Panc1 (cell line): ENCODE data around the gene SIAE. TPM values are rescaled to one million over a fixed set of nuclear protein-coding genes. Genes with fewer than 3 reads are reported as not detected.
A peak's percentile ranks its signal among the peaks of the same experiment; 100 is the strongest.

Experiments
- ATAC-seq: fragments of 200-7000 bp; cut with Tn5 transposase; 2 replicates; pipeline ENCODE4 v1.9.1; 2020; ENCODE audit warnings: mild to moderate bottlenecking, moderate library complexity
- BruUV-seq: library from RNA; stranded (reverse); fragments of 400-500 nt; replicated peaks from 2 replicates; lab custom pipeline; 2021; lab: Mats Ljungman, UMichigan
- CTCF ChIA-PET: fragments of 300-600 bp; sonication (Branson Sonifier 250); formaldehyde crosslinking; loops from one replicate; lab custom pipeline; 2022; ENCODE audit warnings: antibody characterized with exemption; lab: Charles Lee
- POLR2A ChIA-PET: fragments of 300-600 bp; sonication (Branson Sonifier 250); formaldehyde crosslinking; loops from one replicate; lab custom pipeline; 2022; ENCODE audit warnings: antibody characterized with exemption; lab: Charles Lee
- DNase-seq: peaks from one replicate; pipeline ENCODE4 v3.0.0-alpha.2; 2010; ENCODE audit warnings: low read depth, low spot score
- H3K27ac ChIP-seq: 2 replicates; pipeline ENCODE4 v1.5.1; 2011; ENCODE audit warnings: mild to moderate bottlenecking, low read length, inconsistent platforms
- H3K27me3 ChIP-seq: fragments of 200-500 bp; sonication (Bioruptor generic); 2 replicates; pipeline ENCODE4 v1.6.0; 2014; ENCODE audit warnings: low read length, inconsistent platforms; ENCODE audit not compliant: control insufficient read depth, insufficient read depth
- H3K36me3 ChIP-seq: fragments of 200-500 bp; sonication (Bioruptor generic); 2 replicates; pipeline ENCODE4 v1.5.1; 2014; ENCODE audit warnings: inconsistent platforms, mild to moderate bottlenecking, low read length, moderate library complexity; ENCODE audit not compliant: control insufficient read depth, insufficient read depth
- H3K4me1 ChIP-seq: 2 replicates; pipeline ENCODE4 v1.5.1; 2011; ENCODE audit warnings: inconsistent platforms, mild to moderate bottlenecking, low read length, moderate library complexity; ENCODE audit not compliant: control insufficient read depth, insufficient read depth
- H3K4me3 ChIP-seq, 2 experiments: 2 replicates each; pipeline ENCODE4 v1.5.1; 2011 to 2012; ENCODE audit warnings: low read depth in 2 of 2, low read length in 2 of 2, mild to moderate bottlenecking in 2 of 2, inconsistent platforms in 1 of 2, moderate library complexity in 1 of 2
- H3K9me3 ChIP-seq: fragments of 200-500 bp; sonication (Bioruptor generic); 2 replicates; pipeline ENCODE4 v1.5.1; 2014; ENCODE audit warnings: low read depth, mild to moderate bottlenecking, inconsistent platforms, low read length, moderate library complexity; ENCODE audit not compliant: control insufficient read depth, insufficient read depth
- POLR2AphosphoS5 ChIP-seq: IDR thresholded peaks from 2 replicates; pipeline ENCODE4 v1.6.1; 2012; ENCODE audit warnings: mild to moderate bottlenecking, low read depth, low read length, moderate library complexity
- SIN3A ChIP-seq: IDR thresholded peaks from 2 replicates; pipeline ENCODE4 v1.6.1; 2012; ENCODE audit warnings: low read depth, mild to moderate bottlenecking, low read length, moderate library complexity, borderline replicate concordance; ENCODE audit not compliant: insufficient read depth
- TCF7L2 ChIP-seq: IDR thresholded peaks from 2 replicates; pipeline ENCODE4 v1.6.1; 2011; ENCODE audit warnings: mild to moderate bottlenecking, low read depth, low read length, inconsistent platforms
- in situ Hi-C: cut with HindIII; loops from 2 replicates; pipeline ENCODE4 v1.10.0; 2016; ENCODE audit warnings: low sequenced_read_pairs, low pct_unique_long_range_greater_than_20kb
- intact Hi-C: fragments of 100-400 bp; cut with micrococcal nuclease; formaldehyde crosslinking; loops from one replicate; pipeline ENCODE4 v1.10.0; 2022; ENCODE audit not compliant: unreplicated experiment
- total RNA-seq: library from RNA; stranded (reverse); gene quantifications from one replicate; pipeline ENCODE4 v1.2.1, GENCODE V29; 2021; ENCODE audit not compliant: unreplicated experiment
- TF ChIP-seq, protein P1 (sequence below): fragments of 450-650 bp; IDR thresholded peaks from 2 replicates; pipeline ENCODE4 v1.5.1; 2017; ENCODE audit warnings: mild to moderate bottlenecking
- TF ChIP-seq, protein P2 (sequence below), 2 experiments: IDR thresholded peaks; 2 replicates each; pipeline ENCODE4 v1.6.1; 2011 to 2012; ENCODE audit warnings: low read depth in 2 of 2, control low read depth in 1 of 2, low read length in 1 of 2, mild to moderate bottlenecking in 1 of 2, moderate library complexity in 1 of 2; ENCODE audit not compliant: insufficient read depth in 1 of 2

SIAE gene
- total RNA-seq, 1 experiment from 2014 or later, result 14.9 TPM

DNA sequence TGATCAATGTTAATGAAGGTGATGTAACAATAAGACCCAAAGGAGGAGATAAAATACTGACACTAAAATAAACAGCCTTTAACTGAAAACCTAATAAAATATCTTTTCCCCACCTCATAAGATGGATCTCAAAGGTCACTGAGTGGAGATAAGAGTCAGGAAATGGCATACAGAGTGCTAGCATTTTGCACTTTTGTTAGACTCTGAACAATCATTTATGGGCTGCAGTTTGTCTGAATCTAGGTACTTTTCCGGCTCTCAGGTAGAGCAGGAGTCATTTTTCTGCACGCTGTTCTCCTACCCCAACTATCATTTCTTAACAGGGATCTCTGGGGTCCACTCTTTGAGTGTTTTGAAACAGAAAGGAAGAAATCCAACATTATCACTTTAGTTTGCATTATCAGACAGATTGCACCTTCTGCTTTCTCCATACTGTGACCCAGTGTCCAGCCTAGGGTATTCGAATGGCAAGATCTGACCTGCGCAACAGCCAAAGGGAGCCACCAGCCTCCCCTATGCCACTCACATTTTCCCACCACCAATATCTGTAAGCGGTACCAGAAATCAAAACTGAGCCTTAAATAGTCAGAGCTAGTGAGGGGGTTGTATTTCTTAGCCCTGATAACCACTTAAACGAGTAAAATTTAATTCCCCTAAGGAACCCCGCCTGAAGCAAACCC lies 863 bp downstream of the SIAE start:
- intact Hi-C loops (no loop called here), in situ Hi-C loops (no loop called here)
- POLR2A ChIA-PET, result no interaction called here
- ATAC-seq (no peak), DNase-seq (no peak)
- Histone ChIP-seq H3K4me1 (peaks cover 13% of the 10 kb centered on the region), H3K27ac (peak overlapping the region; percentile 93), H3K36me3 (no peaks in the 10 kb centered on the region), H3K4me3 (peak overlapping the region; percentile 67 to 75), H3K27me3 (no peaks in the 10 kb centered on the region), H3K9me3 (no peaks in the 10 kb centered on the region)
- BruUV-seq, result no TSS peak
- TF ChIP-seq, protein P1, sequence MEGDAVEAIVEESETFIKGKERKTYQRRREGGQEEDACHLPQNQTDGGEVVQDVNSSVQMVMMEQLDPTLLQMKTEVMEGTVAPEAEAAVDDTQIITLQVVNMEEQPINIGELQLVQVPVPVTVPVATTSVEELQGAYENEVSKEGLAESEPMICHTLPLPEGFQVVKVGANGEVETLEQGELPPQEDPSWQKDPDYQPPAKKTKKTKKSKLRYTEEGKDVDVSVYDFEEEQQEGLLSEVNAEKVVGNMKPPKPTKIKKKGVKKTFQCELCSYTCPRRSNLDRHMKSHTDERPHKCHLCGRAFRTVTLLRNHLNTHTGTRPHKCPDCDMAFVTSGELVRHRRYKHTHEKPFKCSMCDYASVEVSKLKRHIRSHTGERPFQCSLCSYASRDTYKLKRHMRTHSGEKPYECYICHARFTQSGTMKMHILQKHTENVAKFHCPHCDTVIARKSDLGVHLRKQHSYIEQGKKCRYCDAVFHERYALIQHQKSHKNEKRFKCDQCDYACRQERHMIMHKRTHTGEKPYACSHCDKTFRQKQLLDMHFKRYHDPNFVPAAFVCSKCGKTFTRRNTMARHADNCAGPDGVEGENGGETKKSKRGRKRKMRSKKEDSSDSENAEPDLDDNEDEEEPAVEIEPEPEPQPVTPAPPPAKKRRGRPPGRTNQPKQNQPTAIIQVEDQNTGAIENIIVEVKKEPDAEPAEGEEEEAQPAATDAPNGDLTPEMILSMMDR, result no peak
- no peak for TF ChIP-seq SIN3A
- no peak for TF ChIP-seq POLR2AphosphoS5
- TF ChIP-seq, protein P2, sequence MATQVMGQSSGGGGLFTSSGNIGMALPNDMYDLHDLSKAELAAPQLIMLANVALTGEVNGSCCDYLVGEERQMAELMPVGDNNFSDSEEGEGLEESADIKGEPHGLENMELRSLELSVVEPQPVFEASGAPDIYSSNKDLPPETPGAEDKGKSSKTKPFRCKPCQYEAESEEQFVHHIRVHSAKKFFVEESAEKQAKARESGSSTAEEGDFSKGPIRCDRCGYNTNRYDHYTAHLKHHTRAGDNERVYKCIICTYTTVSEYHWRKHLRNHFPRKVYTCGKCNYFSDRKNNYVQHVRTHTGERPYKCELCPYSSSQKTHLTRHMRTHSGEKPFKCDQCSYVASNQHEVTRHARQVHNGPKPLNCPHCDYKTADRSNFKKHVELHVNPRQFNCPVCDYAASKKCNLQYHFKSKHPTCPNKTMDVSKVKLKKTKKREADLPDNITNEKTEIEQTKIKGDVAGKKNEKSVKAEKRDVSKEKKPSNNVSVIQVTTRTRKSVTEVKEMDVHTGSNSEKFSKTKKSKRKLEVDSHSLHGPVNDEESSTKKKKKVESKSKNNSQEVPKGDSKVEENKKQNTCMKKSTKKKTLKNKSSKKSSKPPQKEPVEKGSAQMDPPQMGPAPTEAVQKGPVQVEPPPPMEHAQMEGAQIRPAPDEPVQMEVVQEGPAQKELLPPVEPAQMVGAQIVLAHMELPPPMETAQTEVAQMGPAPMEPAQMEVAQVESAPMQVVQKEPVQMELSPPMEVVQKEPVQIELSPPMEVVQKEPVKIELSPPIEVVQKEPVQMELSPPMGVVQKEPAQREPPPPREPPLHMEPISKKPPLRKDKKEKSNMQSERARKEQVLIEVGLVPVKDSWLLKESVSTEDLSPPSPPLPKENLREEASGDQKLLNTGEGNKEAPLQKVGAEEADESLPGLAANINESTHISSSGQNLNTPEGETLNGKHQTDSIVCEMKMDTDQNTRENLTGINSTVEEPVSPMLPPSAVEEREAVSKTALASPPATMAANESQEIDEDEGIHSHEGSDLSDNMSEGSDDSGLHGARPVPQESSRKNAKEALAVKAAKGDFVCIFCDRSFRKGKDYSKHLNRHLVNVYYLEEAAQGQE (IDR thresholded peaks at IDR 0.05; ENCODE audit: insufficient read depth in 1 of 2, low read depth in 2 of 2, low read length in 1 of 2), result no peak
- TF ChIP-seq TCF7L2, result no peak
- CTCF ChIA-PET, result interaction anchor here (1.6 kb wide), 1 partner anchor 193 kb away, joined by 8 read pairs; the partner anchor contains the start of gene ROBO3

DNA sequence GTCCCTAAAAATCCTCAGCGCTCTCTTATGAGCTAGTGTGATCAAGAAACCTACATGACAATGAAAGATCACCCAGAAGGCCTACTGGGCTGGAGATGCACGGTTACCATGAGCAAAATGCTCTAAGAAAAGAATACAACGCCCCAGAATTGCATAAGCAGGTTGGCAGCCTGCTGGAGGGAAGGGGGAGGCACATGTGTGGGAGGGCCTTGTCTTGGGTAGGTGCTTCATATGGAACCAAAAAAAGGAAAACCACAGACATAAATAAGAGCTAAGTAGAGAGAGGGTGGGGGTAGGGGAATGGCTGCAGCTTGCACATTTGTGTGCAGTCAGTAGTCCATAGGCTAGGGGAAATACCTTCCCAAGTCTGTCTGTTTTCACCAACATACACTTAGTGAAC lies 2.8 kb downstream of the SIAE start:
- in situ Hi-C loops (no loop called here), intact Hi-C loops (no loop called here)
- Histone ChIP-seq H3K9me3 (no peaks in the 10 kb centered on the region), H3K4me1 (peaks cover 13% of the 10 kb centered on the region), H3K27ac (no peak overlapping the region), H3K4me3 (no peak overlapping the region), H3K27me3 (no peaks in the 10 kb centered on the region), H3K36me3 (no peaks in the 10 kb centered on the region)
- no peak for ATAC-seq
- no TSS peak for BruUV-seq
- no peak for DNase-seq
- POLR2A ChIA-PET, result interaction anchor here (0.6 kb wide), 1 partner anchor 10 kb away, joined by 5 read pairs; no protein-coding TSS in a partner anchor
- TF ChIP-seq SIN3A (no peak), POLR2AphosphoS5 (no peak), TCF7L2 (no peak)
- TF ChIP-seq, protein P2 (IDR thresholded peaks at IDR 0.05; ENCODE audit: insufficient read depth in 1 of 2, low read depth in 2 of 2, low read length in 1 of 2), result no peak
- TF ChIP-seq, protein P1, result no peak
- CTCF ChIA-PET, result no interaction called here
